Aorta (tissue), 5 donors: ENCODE results near the gene RPRD1B. TPM values are rescaled to one million over a fixed set of nuclear protein-coding genes. Genes with fewer than 3 reads are reported as not detected.
A peak's percentile ranks its signal among the peaks of the same experiment; 100 is the strongest.

Experiments used
- ATAC-seq: fragments of 200-7000 bp; cut with Tn5 transposase; one replicate; pipeline ENCODE4 v1.9.1; 2022; ENCODE audit warnings: moderate library complexity; ENCODE audit not compliant: low FRiP score
- DNase-seq, 2 donors: peaks; one replicate each; pipeline ENCODE4 v3.0.0-alpha.2; 2020
- H3K27ac ChIP-seq, 2 donors: one replicate each; pipeline ENCODE4 v1.5.1; 2013; ENCODE audit warnings: low read length in 2 of 2, mild to moderate bottlenecking in 2 of 2, moderate library complexity in 2 of 2, control low read depth in 1 of 2, inconsistent platforms in 1 of 2, low read depth in 1 of 2
- H3K27me3 ChIP-seq, 2 donors: one replicate each; pipeline ENCODE4 v1.6.1; 2013; ENCODE audit warnings: control low read depth in 1 of 2, low read length in 1 of 2, mild to moderate bottlenecking in 1 of 2, moderate library complexity in 1 of 2; ENCODE audit not compliant: insufficient read depth in 2 of 2, control insufficient read depth in 1 of 2
- H3K36me3 ChIP-seq, 2 donors: one replicate each; pipeline ENCODE4 v1.6.1; 2013; ENCODE audit warnings: control low read depth in 1 of 2, low read length in 1 of 2, mild to moderate bottlenecking in 1 of 2; ENCODE audit not compliant: insufficient read depth in 2 of 2, control insufficient read depth in 1 of 2
- H3K4me1 ChIP-seq, 2 donors: one replicate each; pipeline ENCODE4 v1.6.1; 2013; ENCODE audit warnings: low read length in 2 of 2, control low read depth in 1 of 2, mild to moderate bottlenecking in 1 of 2, moderate library complexity in 1 of 2; ENCODE audit not compliant: insufficient read depth in 2 of 2, control insufficient read depth in 1 of 2
- H3K4me3 ChIP-seq, 2 donors: one replicate each; pipeline ENCODE4 v1.5.1; 2013; ENCODE audit warnings: low read length in 2 of 2, control low read depth in 1 of 2, mild to moderate bottlenecking in 1 of 2
- H3K9me3 ChIP-seq: one replicate; pipeline ENCODE4 v1.6.1; 2013; ENCODE audit warnings: mild to moderate bottlenecking, low read length; ENCODE audit not compliant: control insufficient read depth
- whole genome bisulfite sequencing, 2 donors: extraction: QIAGEN DNeasy Blood & Tissue Kit; methylation state at CpG; one replicate each; pipeline ENCODE4 v1.1.7; 2013; 5-methylcytosine and 5-hydroxymethylcytosine counted together
- intact Hi-C, 2 donors: fragments of 100-400 bp; cut with DNase I; formaldehyde crosslinking; loops; one replicate each; pipeline versions ENCODE4 v1.14.2 to v1.15.0; 2022
- polyA plus RNA-seq, 2 donors: library from polyadenylated mRNA; stranded (reverse); fragments of 200-250 nt; gene quantifications; one replicate each; pipeline ENCODE4 v1.2.3, GENCODE V29; 2013
- total RNA-seq, 2 donors: library from RNA; stranded (reverse); fragmentation: NEBNext Ultra II Directional; extraction: Animal tissue kit (Norgen Biotek cat#: 25700); gene quantifications; one replicate each; pipeline ENCODE4 v1.2.1, GENCODE V29; 2021
- donor health status: healthy with polysubstance abuse.
- donor health status: Bipolar disorder and iron deficiency.
- donor health status: DM: no; HTN: no; CAD: no.
- donor health status: DM: no; HTN: no; CAD: no.
- donor health status: DM: yes; HTN: yes; CAD: no.

Gene RPRD1B
- total and polyA plus RNA-seq, 4 donors = 6.9 to 43.5 (median 21.9) TPM

DNA sequence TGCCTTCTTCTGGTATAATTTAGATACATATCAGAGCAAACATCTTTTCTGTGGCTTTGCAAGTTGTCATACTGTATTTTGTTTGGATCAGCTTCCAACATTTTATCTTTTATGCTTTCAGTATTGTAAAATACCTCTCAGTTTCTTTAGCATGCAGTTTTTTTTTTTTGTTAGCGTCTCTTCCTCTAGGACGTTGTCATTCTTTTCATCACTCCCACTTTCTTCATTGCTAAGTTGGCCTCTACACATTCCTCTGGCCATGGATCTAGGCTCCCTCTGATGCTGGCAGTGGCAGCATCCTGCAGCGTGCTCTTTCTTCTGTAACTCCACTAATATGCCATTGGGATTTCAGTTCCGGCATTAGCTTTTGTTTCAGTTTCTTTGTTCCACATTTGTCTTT is 21.7 kb downstream of the RPRD1B start:
- H3K36me3 ChIP-seq = peaks cover 0 to 8% of the 10 kb centered on the region in 2 donors
- H3K27me3 ChIP-seq = no peaks in the 10 kb centered on the region
- DNase-seq (no peak), ATAC-seq (no peak)
- no peak overlapping the region for H3K27ac ChIP-seq
- H3K4me1 ChIP-seq = peaks cover 0 to 2% of the 10 kb centered on the region in 2 donors
- intact Hi-C loops = loop anchor here (5.0 to 10.0 kb wide), 3 partner anchors 112 to 270 kb away; partner anchors contain the start of gene TGM2 (in 1 of the 2)
- H3K4me3 ChIP-seq = no peak overlapping the region
- WGBS, 2 donors = 24 to 30% methylated on average over 4 of the region's 4 CpGs
- no peaks in the 10 kb centered on the region for H3K9me3 ChIP-seq

DNA sequence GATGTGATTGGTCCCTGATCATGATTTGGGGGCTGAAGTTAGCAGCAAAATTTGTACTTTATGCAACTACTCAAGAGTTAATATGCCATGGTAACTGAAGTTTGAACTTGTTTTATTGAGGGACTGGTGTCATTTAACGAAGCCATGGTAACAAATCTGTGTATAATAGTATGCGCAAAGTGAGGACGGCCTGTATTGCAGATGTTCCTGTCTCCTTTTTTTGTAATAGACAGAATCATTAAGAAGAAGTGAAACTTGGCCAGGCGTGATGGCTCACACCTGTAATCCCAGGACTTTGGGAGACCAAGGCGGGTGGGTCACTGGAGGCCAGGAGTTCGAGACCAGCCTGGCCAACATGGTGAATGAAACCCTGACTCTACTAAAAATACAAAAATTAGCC is 22.3 kb downstream of the RPRD1B start:
- H3K27ac ChIP-seq = no peak overlapping the region
- intact Hi-C loops = loop anchor here (5.0 to 10.0 kb wide), 3 partner anchors 111 to 269 kb away; partner anchors contain the start of gene TGM2 (in 1 of the 2)
- DNase-seq = no peak
- H3K4me3 ChIP-seq = no peak overlapping the region
- H3K27me3 ChIP-seq = no peaks in the 10 kb centered on the region
- peaks cover 0 to 2% of the 10 kb centered on the region in 2 donors for H3K4me1 ChIP-seq
- 86 to 91% methylated on average over 6 of the region's 6 CpGs for WGBS, 2 donors
- no peaks in the 10 kb centered on the region for H3K9me3 ChIP-seq
- no peak for ATAC-seq
- H3K36me3 ChIP-seq = peaks cover 0 to 8% of the 10 kb centered on the region in 2 donors

DNA sequence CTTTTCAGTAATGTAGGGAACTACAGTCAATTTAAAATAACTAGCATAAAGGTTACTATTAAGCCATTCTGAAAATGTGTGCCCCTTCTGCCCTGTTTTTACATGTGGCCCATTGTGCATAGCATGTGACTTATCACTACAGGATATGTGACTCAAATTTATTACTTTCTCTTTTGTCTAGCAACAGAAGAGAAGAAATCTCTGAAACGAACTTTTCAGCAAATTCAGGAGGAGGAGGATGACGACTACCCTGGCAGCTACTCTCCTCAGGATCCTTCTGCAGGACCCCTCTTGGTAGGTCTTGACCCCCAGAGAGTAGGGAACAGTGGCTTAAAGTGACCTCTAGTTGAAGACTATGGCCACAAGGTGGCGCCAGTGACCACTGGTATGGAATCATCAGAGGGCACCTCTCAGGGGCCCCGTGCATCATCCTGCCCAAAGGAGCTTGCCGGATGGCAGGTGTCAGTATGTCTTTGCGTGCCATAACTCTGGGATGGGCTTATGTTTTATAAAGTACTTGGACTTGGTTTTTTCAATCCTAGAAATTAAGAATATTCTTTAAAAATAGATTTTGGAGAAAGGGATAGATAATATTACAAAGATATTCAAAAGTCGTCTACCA is 23.9 kb downstream of the RPRD1B start:
- no peaks in the 10 kb centered on the region for H3K9me3 ChIP-seq
- intact Hi-C loops = loop anchor here (1.0 to 10.0 kb wide), 5 partner anchors 108 to 267 kb away; partner anchors contain the start of gene TGM2 (in 2 of the 2)
- no peaks in the 10 kb centered on the region for H3K27me3 ChIP-seq
- ATAC-seq (peak; percentile 85), DNase-seq (peak; percentile 88 to 95)
- no peak overlapping the region for H3K27ac ChIP-seq
- 11 to 16% methylated on average over 7 of the region's 7 CpGs for whole genome bisulfite sequencing, 2 donors
- H3K4me3 ChIP-seq = no peak overlapping the region
- H3K4me1 ChIP-seq = no peaks in the 10 kb centered on the region
- peaks cover 0 to 8% of the 10 kb centered on the region in 2 donors for H3K36me3 ChIP-seq

DNA sequence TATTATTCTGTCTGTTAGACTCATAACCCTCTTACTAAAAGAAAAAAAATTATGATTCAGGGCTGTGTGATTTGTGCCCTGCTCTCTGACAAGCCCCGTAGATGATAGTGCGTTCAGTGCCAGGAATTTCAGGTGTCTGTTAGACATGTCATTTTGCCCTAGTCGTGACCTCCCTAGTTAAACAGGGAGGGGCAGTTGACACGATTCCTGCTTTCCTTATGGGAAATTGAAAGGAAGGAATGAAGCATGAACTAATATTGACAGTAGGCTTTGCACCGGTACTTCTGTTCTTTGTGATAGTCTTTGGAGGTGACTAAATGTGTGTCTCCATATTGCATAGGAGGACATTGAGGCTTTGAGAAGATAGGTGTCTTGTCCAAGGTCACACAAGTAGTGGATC is 26.3 kb downstream of the RPRD1B start:
- Histone ChIP-seq H3K4me3 (no peak overlapping the region), H3K27ac (no peak overlapping the region), H3K9me3 (no peaks in the 10 kb centered on the region), H3K4me1 (no peaks in the 10 kb centered on the region), H3K27me3 (no peaks in the 10 kb centered on the region), H3K36me3 (peaks cover 0 to 8% of the 10 kb centered on the region in 2 donors)
- 82 to 86% methylated on average over 5 of the region's 5 CpGs for WGBS, 2 donors
- intact Hi-C loops = loop anchor here (2.0 to 10.0 kb wide), 4 partner anchors 107 to 265 kb away; partner anchors contain the start of gene TGM2 (in 1 of the 2)
- DNase-seq = no peak
- ATAC-seq = no peak

GRCh38 chr20:38060536-38060935 is 27.0 kb downstream of the RPRD1B start:
- H3K27ac ChIP-seq = no peak overlapping the region
- no peaks in the 10 kb centered on the region for H3K4me1 ChIP-seq
- 63 to 64% methylated on average over 5 of the region's 5 CpGs for WGBS, 2 donors
- H3K27me3 ChIP-seq = no peaks in the 10 kb centered on the region
- H3K36me3 ChIP-seq = peaks cover 0 to 8% of the 10 kb centered on the region in 2 donors
- no peak overlapping the region for H3K4me3 ChIP-seq
- ATAC-seq (no peak), DNase-seq (no peak)
- intact Hi-C loops = no loop called here
- no peaks in the 10 kb centered on the region for H3K9me3 ChIP-seq

DNA sequence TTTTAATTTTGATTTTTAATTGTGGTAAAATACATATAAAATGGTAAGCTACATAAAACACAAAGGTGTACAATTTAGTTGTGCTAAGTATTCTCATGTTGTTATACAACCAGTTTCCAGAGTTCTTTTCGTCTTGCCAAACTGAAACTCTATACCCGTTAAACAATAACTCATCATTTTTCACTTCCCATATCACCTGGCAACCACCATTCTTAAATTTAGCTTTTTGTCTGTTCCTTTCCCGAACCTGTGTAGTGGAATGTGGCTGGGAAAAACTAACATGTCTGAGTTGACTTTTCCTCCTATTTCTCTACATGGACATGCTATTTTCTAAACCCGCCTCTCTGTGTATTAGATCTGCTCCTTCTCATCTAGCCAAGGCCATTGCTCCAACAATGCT is 27.6 kb downstream of the RPRD1B start:
- no peak overlapping the region for H3K4me3 ChIP-seq
- no peak for DNase-seq
- peaks cover 0 to 2% of the 10 kb centered on the region in 2 donors for H3K4me1 ChIP-seq
- no peak overlapping the region for H3K27ac ChIP-seq
- intact Hi-C loops = no loop called here
- 73 to 77% methylated on average over 4 of the region's 4 CpGs for WGBS, 2 donors
- no peak for ATAC-seq
- no peaks in the 10 kb centered on the region for H3K9me3 ChIP-seq
- H3K36me3 ChIP-seq = peaks cover 0 to 8% of the 10 kb centered on the region in 2 donors
- no peaks in the 10 kb centered on the region for H3K27me3 ChIP-seq

GRCh38 chr20:38062890-38063289 is 29.3 kb downstream of the RPRD1B start:
- 78 to 79% methylated on average over 5 of the region's 5 CpGs for WGBS, 2 donors
- H3K27ac ChIP-seq = no peak overlapping the region
- ATAC-seq (no peak), DNase-seq (no peak)
- intact Hi-C loops = no loop called here
- H3K27me3 ChIP-seq = no peaks in the 10 kb centered on the region
- peaks cover 0 to 2% of the 10 kb centered on the region in 2 donors for H3K4me1 ChIP-seq
- peaks cover 2 to 15% of the 10 kb centered on the region in 2 donors for H3K36me3 ChIP-seq
- H3K9me3 ChIP-seq = no peaks in the 10 kb centered on the region
- no peak overlapping the region for H3K4me3 ChIP-seq

DNA sequence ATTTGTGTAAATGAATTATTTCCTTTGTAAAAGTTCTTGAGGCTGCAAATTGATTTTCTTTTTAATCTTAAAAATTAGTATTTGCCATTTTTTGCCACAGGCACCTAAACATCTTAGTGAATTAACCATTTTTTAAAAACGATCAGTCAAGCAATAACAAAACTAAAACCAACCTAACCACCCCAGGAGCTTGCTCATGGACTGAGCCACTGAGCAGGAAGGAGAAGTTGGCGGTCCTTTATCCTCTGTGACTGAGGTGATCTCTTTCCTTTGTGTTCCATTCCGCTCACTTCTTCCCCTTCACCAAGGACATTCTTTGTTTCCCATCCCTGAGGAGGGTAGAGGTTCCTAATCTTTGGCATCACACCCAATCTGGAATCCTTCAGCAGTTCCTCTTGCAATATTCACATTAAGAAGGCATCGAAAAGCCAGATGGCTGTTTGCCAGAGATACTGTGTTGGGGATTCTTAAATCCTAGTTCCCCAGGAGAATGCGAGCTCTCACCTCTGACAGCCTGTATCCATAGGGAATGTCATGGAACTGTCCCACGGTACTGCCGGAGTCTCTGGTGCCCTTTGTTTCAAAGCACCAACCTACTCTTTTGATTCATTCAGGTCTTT is 30.5 kb downstream of the RPRD1B start:
- no peak for ATAC-seq
- no peak overlapping the region for H3K4me3 ChIP-seq
- peaks cover 3 to 15% of the 10 kb centered on the region in 2 donors for H3K36me3 ChIP-seq
- no peak overlapping the region for H3K27ac ChIP-seq
- H3K4me1 ChIP-seq = peaks cover 0 to 2% of the 10 kb centered on the region in 2 donors
- no peak for DNase-seq
- H3K27me3 ChIP-seq = no peaks in the 10 kb centered on the region
- no peaks in the 10 kb centered on the region for H3K9me3 ChIP-seq
- WGBS, 2 donors = 89% methylated on average over 7 of the region's 7 CpGs
- intact Hi-C loops = no loop called here
